Sigmoid colon (tissue), 7 donors: ENCODE measurements around the gene ALDH3B2. TPM values are rescaled to one million over a fixed set of nuclear protein-coding genes. Genes with fewer than 3 reads are reported as not detected.
"Not testable (repeated sequence)": the region's sequence is repeated elsewhere in the genome, so short reads cannot be mapped to it uniquely, and the experiment has no call there.

ENCODE experiments used
- DNase-seq: peaks from one replicate; pipeline ENCODE4 v3.0.0-alpha.2; 2019
- H3K27ac ChIP-seq, 4 donors: fragments of 200-600 bp; sonication (generic); one replicate each; pipeline ENCODE4 v1.5.1; 2016 to 2019; ENCODE audit warnings: mild to moderate bottlenecking in 1 of 4
- H3K27me3 ChIP-seq, 3 donors: fragments of 200-600 bp; sonication (generic); one replicate each; pipeline ENCODE4 v1.5.1; 2019; ENCODE audit warnings: mild to moderate bottlenecking in 1 of 3
- H3K36me3 ChIP-seq, 4 donors: fragments of 200-600 bp; sonication (generic); one replicate each; pipeline ENCODE4 v1.5.1; 2016 to 2019
- H3K4me1 ChIP-seq, 4 donors: fragments of 200-600 bp; sonication (generic); one replicate each; pipeline ENCODE4 v1.5.1; 2017 to 2019
- H3K4me3 ChIP-seq, 4 donors: fragments of 200-600 bp; sonication (generic); one replicate each; pipeline ENCODE4 v1.5.1; 2017 to 2019; ENCODE audit warnings: mild to moderate bottlenecking in 2 of 4, moderate library complexity in 1 of 4
- H3K9me3 ChIP-seq, 4 donors: fragments of 200-600 bp in 3 of 4; sonication (generic) in 3 of 4; one replicate each; pipeline versions ENCODE4 v1.5.1 to v1.6.1; 2013 to 2019
- CTCF ChIP-seq, 4 experiments: fragments of 450-650 bp in 3 of 4; fragments of 200-600 bp in 1 of 4; IDR thresholded peaks; one replicate each; pipeline ENCODE4 v1.5.1; 2016 to 2019; ENCODE audit warnings: antibody characterized with exemption in 4 of 4, mild to moderate bottlenecking in 3 of 4, moderate library complexity in 2 of 4
- EP300 ChIP-seq, 4 donors: sonication (generic); formaldehyde crosslinking; IDR thresholded peaks; one replicate each; pipeline ENCODE4 v1.6.1; 2017; ENCODE audit warnings: antibody characterized with exemption in 4 of 4
- POLR2A ChIP-seq, 2 donors: fragments of 450-650 bp; IDR thresholded peaks; one replicate each; pipeline ENCODE4 v1.6.1; 2016; ENCODE audit warnings: antibody characterized with exemption in 2 of 2, mild to moderate bottlenecking in 2 of 2, moderate library complexity in 2 of 2
- POLR2AphosphoS5 ChIP-seq, 4 donors: sonication (generic); formaldehyde crosslinking; IDR thresholded peaks; one replicate each; pipeline ENCODE4 v1.6.1; 2017; ENCODE audit warnings: antibody characterized with exemption in 4 of 4
- WGBS, 2 donors: extraction: QIAGEN DNeasy Blood & Tissue Kit; methylation state at CpG; one replicate each; pipeline ENCODE4 v1.1.7; 2013; 5-methylcytosine and 5-hydroxymethylcytosine counted together
- intact Hi-C: fragments of 100-400 bp; cut with DNase I; formaldehyde crosslinking; loops from one replicate; pipeline ENCODE4 v1.15.1; 2023
- polyA plus RNA-seq, 3 donors: library from polyadenylated mRNA; stranded (reverse); fragments of 200-250 nt; gene quantifications; one replicate each; pipeline ENCODE4 v1.2.3, GENCODE V29; 2013
- total RNA-seq, 4 donors: library from RNA; depleted of rRNA; stranded (reverse); fragments of >200 nt; gene quantifications; one replicate each; pipeline ENCODE4 v1.1.0, GENCODE V29; 2016
- donor health status: healthy with polysubstance abuse.
- donor health status: Bipolar disorder and iron deficiency.
- donor health status: healthy.

Gene ALDH3B2
- total and polyA plus RNA-seq, 7 donors: 0.38 TPM; not detected in 6

DNA sequence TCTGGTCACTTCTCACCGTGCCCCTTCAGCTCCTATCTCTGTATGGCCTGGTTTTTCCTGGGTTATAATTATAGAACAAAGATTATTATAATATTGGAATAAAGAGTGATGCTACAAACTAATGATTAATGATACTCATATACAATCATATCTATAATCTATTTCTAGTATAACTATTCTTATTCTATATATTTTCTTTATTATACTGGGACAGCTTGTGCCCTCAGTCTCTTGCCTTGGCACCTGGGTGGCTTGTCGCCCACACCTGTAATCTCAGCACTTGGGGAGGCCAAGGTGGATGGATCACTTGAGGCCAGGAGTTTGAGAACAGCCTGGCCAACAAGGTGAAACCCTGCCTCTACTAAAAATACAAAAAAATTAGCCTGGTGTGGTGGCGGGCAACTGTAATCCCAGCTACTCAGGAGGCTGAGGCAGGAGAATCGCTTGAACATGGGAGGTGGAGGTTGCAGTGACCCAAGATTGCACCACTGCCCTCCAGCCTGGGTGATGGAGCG, 14.7 kb downstream of the ALDH3B2 start:
- DNase-seq, H3K36me3 ChIP-seq, H3K4me1 ChIP-seq, H3K27ac ChIP-seq, H3K27me3 ChIP-seq, H3K4me3 ChIP-seq, H3K9me3 ChIP-seq: not testable (repeated sequence)
- intact Hi-C loops: loop anchor here (2.0 to 10.0 kb wide), 3 partner anchors 29 to 87 kb away; no protein-coding TSS in a partner anchor
- TF ChIP-seq CTCF (IDR thresholded peaks at IDR 0.05): peak in 1 of 4 experiments; percentile 42
- 47 to 65% methylated on average over 5 of the region's 5 CpGs for WGBS, 2 donors

GRCh38 chr11:67657300-67657699, 17.1 kb downstream of the ALDH3B2 start:
- H3K27ac ChIP-seq: no peak overlapping the region
- intact Hi-C loops: loop anchor here (5.0 to 10.0 kb wide), 2 partner anchors 48 to 85 kb away; no protein-coding TSS in a partner anchor
- 39 to 41% methylated on average over 3 of the region's 3 CpGs for WGBS, 2 donors
- H3K4me3 ChIP-seq: no peak overlapping the region
- no peaks in the 10 kb centered on the region for H3K4me1 ChIP-seq
- TF ChIP-seq EP300 (IDR thresholded peaks at IDR 0.05) (no peak), CTCF (IDR thresholded peaks at IDR 0.05) (no peak), POLR2AphosphoS5 (IDR thresholded peaks at IDR 0.05) (no peak), POLR2A (IDR thresholded peaks at IDR 0.05) (no peak)
- no peaks in the 10 kb centered on the region for H3K36me3 ChIP-seq
- H3K27me3 ChIP-seq: no peaks in the 10 kb centered on the region
- H3K9me3 ChIP-seq: no peaks in the 10 kb centered on the region
- DNase-seq: no peak

- intact Hi-C loops: loop anchor here (5.0 to 10.0 kb wide), 2 partner anchors 48 to 84 kb away; no protein-coding TSS in a partner anchor
- H3K9me3 ChIP-seq: no peaks in the 10 kb centered on the region
- no peaks in the 10 kb centered on the region for H3K4me1 ChIP-seq
- H3K27ac ChIP-seq: no peak overlapping the region
- no peak for DNase-seq
- H3K27me3 ChIP-seq: peaks cover 0 to 3% (median 0%) of the 10 kb centered on the region in 3 donors
- TF ChIP-seq CTCF (IDR thresholded peaks at IDR 0.05) (no peak), POLR2AphosphoS5 (IDR thresholded peaks at IDR 0.05) (no peak), POLR2A (IDR thresholded peaks at IDR 0.05) (no peak), EP300 (IDR thresholded peaks at IDR 0.05) (no peak)
- no peak overlapping the region for H3K4me3 ChIP-seq
- no peaks in the 10 kb centered on the region for H3K36me3 ChIP-seq
- 94% methylated on average over 4 of the region's 4 CpGs for WGBS, 2 donors
Observed at GRCh38 chr11:67656278-67656922, 18.0 kb downstream of the ALDH3B2 start.

DNA sequence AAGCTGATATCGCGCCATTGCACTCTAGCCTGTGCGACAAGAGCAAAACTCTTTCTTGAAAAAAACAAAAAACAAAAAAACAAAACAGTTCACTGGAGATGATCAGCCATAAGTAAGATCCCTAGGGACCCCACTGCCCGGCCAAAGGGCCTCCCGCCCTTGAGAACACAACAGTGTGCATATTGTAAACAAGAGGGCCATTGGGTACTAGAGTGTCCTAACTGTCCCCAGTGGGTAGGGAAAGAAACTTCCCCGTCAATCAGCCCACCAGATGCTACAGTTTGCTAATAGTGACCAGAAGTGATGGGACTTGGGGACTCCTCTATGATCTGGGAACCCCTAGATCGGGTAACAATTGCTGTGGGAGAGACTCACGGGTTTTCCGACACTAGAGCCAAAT, 20.2 kb downstream of the ALDH3B2 start:
- H3K27ac ChIP-seq: no peak overlapping the region
- no peak overlapping the region for H3K4me3 ChIP-seq
- no peaks in the 10 kb centered on the region for H3K4me1 ChIP-seq
- H3K9me3 ChIP-seq: no peaks in the 10 kb centered on the region
- DNase-seq: no peak
- intact Hi-C loops: loop anchor here (10.0 kb wide), 1 partner anchor 51 kb away; no protein-coding TSS in a partner anchor
- 54 to 78% methylated on average over 9 of the region's 9 CpGs for WGBS, 2 donors
- H3K27me3 ChIP-seq: peaks cover 0 to 12% (median 0%) of the 10 kb centered on the region in 3 donors
- TF ChIP-seq EP300 (IDR thresholded peaks at IDR 0.05): no peak
- no peak for TF ChIP-seq POLR2AphosphoS5 (IDR thresholded peaks at IDR 0.05)
- TF ChIP-seq CTCF (IDR thresholded peaks at IDR 0.05): no peak
- no peak for TF ChIP-seq POLR2A (IDR thresholded peaks at IDR 0.05)
- no peaks in the 10 kb centered on the region for H3K36me3 ChIP-seq
